Posterior vena cava (tissue), 2 donors: ENCODE results near the gene IGSF11. TPM values are rescaled to one million over a fixed set of nuclear protein-coding genes. Genes with fewer than 3 reads are reported as not detected.

ENCODE experiments used
- DNase-seq: peaks from one replicate; pipeline ENCODE4 v3.0.0-alpha.2; 2020; ENCODE audit warnings: low spot score
- intact Hi-C, 2 donors: fragments of 100-400 bp; cut with DNase I; formaldehyde crosslinking; loops; one replicate each; pipeline versions ENCODE4 v1.14.1 to v1.14.2; 2022 to 2023
- total RNA-seq, 2 donors: library from RNA; stranded (reverse); fragmentation: NEBNext Ultra II Directional; extraction: Animal tissue kit (Norgen Biotek cat#: 25700); gene quantifications; one replicate each; pipeline ENCODE4 v1.2.1, GENCODE V29; 2021
- donor health status: DM: yes; HTN: yes; CAD: no.
- donor health status: DM: yes; HTN: yes; CAD: no.

Gene IGSF11
- total RNA-seq, 2 donors from 2014 or later: 0.46 to 0.57 TPM

DNA sequence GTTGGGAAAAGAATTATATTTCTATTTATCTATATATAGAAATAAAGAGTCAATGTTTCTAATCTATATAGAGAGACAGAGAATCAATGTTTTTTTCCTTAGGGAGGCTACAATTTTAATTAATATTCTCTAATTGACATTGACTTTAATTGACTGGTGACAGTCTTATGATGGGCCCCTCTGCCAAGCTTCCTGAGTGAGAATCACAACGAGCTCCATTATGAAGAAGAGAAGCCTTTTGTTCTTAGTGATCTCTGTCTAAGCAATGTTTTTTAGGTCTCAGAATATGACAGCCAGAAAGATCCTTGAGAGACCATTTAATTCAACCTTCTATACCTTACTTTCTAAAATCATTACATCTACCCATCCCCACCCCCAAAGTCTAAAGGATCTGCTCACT lies 70.9 kb downstream of the IGSF11 start:
- DNase-seq: no peak
- intact Hi-C loops: no loop called here

DNA sequence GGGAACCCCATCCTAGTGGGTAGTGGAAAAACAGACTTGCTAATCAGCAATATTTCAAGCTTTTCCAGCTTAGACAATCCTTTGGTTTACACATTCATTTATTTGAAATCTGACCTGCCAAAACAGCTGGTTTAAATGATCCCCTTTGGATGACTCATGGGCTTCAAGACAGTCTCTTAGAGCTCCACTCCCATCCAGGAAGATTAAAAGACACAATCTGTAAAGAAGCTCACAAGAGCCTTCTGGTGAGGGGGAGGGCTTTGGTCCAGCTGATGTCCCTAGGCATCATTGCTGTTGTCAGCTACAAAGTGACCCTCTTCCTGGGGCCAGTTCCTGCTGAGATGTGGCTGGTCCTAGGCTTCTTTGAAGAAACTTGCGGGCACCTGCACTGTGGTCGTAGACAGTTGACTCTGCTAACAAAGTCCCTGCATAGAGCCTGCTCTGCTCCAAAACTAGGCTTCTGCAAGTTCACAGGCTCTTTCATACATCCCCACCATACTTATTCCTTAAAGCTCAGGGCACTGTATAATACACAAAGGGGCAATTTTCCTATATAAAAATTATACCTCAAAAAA lies 73.7 kb downstream of the IGSF11 start:
- DNase-seq: no peak
- intact Hi-C loops: no loop called here

GRCh38 chr3:118955914-118956556 lies 78.6 kb downstream of the IGSF11 start:
- intact Hi-C loops: no loop called here
- DNase-seq: no peak

GRCh38 chr3:118951089-118951488 lies 83.6 kb downstream of the IGSF11 start:
- DNase-seq: no peak
- intact Hi-C loops: no loop called here

DNA sequence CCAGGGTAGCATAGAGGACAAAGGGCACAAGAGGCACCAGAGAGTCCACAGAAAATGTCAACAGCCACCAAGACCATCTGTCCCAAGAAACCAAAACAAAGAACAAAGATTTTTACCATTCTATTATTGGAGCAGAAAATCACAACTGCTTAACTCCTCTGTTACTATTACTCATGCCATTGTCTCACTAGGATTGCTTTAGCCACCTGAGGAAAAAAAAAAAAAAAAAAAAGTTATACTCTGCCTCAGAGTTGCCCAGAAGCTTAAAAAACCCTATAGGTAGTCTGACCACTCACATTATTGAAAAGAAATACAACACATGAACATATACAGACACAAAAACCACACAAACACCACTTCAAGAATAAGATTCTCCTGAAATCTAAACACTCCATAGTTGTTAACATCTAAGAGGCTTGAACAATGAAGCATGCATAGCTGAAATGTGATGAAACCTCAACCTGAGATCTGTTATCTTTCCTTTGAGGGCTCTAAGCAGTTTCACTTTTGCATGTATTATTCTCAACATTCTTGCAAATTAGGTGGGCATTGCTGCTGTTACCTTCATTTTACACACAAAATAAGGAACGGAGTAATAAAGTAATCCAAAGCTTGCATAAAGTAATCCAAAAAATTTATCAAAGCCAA lies 85.4 kb downstream of the IGSF11 start:
- intact Hi-C loops: no loop called here
- no peak for DNase-seq

DNA sequence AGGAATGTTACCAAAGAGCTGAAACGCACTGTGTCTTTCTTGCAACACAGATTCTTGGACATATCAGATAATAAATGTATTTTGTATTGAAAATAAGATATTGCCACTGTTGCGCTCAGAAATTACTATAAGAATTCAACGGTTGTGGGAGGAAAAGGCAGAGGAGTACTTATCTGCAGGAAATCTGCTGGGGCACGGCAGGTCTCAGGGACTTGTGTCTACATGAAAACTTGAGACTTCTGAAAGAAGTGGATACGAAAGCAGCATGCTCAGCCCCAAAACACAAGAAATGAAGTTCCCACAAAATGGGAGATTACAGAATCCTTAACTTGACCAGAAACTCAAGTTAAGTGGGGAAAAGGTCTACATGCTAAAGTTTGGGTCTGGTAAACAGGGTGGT lies 86.5 kb downstream of the IGSF11 start:
- DNase-seq: no peak
- intact Hi-C loops: no loop called here

DNA sequence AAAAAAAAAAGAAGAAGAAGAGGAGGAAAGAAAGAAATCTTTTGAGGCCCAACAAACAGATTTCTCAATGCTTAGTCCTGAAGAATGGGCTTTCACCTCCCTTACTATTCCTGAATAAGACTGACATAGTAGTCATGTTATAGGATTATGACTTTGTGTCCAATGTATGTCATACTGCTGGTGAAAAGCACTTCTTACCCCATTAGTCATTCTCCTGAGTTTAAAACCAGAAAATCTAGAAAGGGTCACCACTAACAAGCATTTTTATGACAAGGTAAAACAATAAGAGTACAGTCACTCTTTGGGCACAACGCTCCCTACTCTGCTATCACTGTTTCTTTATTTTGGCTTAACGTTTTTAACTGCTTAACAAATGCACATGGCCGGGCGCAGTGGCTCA lies 88.2 kb downstream of the IGSF11 start:
- intact Hi-C loops: no loop called here

GRCh38 chr3:118945834-118946233 lies 88.8 kb downstream of the IGSF11 start:
- intact Hi-C loops: no loop called here

More for the DNA sequence above, 88.2 kb downstream of the IGSF11 start:
- no peak for DNase-seq

DNA sequence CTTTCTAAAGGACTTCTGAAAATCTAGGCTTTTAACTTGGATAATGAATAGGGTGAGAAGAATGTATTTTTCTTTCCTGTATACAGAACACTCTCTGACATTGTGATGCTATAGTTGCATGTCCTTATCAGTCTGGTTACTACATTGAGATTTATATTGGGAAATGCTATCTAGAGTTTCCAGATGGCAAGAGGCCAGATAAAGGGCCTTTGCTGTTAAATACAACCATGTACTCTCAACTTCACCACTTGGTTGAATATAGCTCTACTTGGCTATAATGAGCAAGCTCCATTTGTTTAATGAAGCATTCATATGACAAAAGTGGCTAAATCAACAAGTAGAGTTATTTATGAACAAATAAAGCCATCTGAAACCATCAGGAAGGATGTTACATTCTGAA lies 91.0 kb downstream of the IGSF11 start:
- intact Hi-C loops: no loop called here
- no peak for DNase-seq

More at GRCh38 chr3:118945834-118946233, 88.8 kb downstream of the IGSF11 start:
- DNase-seq: no peak

DNA sequence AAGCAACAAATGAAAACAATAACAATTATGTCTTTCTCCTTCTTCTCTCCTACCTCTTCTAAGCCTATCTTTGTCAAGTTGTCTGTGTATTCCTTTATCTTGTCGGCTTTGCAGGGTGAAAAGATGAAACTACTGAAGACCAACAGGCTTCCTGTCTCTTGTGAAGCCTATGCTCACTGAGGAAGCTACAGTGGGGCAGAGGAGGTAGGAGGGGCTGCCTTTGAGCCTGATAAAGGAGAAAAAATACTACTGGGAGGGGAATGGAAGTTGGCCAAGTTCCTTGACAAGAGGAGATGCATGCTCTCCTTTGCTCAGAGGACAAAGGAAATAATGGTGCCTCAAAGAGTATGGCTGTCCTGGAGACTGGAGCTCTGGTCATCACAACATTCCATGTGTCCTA lies 92.0 kb downstream of the IGSF11 start:
- intact Hi-C loops: no loop called here
- no peak for DNase-seq

GRCh38 chr3:118942195-118942594 lies 92.5 kb downstream of the IGSF11 start:
- intact Hi-C loops: no loop called here
- no peak for DNase-seq

DNA sequence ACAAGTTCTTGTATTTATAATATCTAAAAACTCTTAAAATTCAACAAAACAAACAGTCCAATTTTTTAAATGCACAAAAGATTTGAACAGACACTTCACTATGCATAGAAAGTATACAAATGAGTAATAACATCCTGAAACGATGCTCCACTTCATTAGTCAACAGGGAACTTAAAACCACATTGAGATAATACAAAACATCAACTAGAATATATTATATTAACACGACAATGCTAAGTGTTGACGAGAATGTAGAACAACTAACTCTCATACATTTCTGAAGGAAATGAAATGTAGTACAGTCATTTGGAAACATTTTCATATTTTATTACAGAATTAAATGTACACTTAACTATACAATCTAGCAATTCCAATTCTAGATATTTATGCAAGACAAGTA lies 93.4 kb downstream of the IGSF11 start:
- DNase-seq: no peak
- intact Hi-C loops: no loop called here

- DNase-seq: no peak
- intact Hi-C loops: no loop called here
Observed at GRCh38 chr3:118938183-118938961, 96.3 kb downstream of the IGSF11 start.

GRCh38 chr3:118936811-118937210 lies 97.8 kb downstream of the IGSF11 start:
- no peak for DNase-seq
- intact Hi-C loops: no loop called here

DNA sequence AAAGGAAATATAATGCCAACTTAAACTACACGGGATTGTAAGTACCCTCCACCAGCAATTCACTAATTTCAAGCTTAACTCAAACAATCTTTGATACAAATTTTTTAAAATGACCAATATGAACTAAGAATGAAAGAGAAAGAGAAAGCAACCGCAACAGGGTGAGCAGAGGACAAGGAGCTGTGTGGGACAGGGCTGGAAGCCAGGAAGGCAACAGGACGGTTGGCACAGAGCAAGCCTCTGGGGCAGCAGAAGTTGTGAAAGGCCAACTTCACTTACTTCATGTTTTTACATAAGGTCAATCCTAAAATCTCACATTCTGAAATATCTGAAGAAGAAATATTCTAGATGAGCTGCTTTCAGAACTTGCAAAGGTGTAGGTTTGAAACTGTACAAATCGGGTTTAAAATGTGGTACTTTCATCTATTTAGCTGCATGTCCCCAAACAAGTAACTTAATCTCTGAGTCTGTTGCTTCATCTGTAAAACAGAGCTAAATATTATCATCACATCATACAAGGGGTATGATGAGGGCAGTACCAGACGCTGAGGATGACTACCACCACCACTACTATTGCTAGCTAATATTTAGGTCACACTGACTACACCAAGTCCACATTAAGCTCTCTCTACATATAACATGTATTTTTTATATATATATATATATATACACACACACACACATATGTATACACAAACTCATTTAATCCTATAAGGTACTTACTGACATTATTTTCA lies 101.7 kb downstream of the IGSF11 start:
- intact Hi-C loops: no loop called here
- DNase-seq: peak; percentile 64

DNA sequence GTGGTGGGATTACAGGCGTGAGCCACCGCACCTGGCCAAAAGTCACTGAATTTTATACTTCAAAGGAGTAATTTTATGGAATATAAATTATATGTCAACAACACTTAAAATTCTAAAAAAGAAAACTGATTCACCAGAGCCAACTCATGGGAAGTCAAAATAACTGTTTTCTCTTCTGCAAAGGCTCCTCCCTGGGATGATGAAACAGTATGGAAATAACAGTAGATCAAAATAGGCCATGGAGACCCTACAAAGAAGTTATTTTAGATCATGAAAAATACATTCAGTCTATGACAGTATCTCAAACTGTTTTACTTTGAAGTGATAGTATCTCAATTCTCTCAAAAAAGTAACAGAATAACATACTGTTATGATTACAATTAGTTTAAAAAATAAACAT lies 102.7 kb downstream of the IGSF11 start:
- intact Hi-C loops: no loop called here
- DNase-seq: no peak

DNA sequence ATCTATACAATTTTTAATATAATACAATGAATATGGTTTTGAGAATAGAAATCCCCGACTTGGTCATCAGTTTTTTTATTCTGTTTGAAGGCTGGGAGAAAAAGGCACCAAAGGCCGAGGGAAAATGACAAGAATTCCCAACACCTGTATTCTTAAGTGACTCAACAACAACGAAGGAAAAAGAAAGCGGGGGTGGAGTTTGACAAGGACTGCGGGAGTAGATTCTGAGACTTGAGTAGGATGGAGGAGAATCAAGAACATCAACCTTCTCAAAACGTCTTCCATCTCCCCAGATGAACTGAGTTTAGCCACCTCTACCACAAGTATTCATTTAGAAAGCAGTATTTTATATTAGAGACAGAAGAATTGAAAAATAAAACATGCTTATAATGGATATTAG lies 107.2 kb downstream of the IGSF11 start:
- no peak for DNase-seq
- intact Hi-C loops: no loop called here

- no peak for DNase-seq
- intact Hi-C loops: no loop called here
Observed at GRCh38 chr3:118912188-118912587, 122.5 kb downstream of the IGSF11 start.

DNA sequence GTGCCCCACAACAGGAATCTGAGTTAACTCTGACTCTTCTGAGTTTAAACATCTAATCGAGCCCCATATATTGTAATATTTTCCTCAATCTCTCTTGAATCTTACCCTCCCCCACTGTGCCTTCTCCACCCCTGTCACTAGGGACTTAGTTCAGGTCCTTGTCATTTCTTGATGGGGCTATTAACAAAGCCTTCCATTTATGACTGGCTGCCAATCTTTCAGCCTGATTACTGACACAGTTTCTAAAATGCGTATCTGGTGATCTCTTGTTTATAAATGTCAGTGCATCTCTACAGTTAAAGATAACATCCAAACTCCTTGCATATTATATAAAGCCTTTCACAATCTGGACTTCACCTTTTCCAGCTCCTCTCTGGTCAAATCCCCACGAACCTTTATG lies 124.3 kb downstream of the IGSF11 start:
- intact Hi-C loops: no loop called here
- no peak for DNase-seq

GRCh38 chr3:118909763-118910162 lies 124.9 kb downstream of the IGSF11 start:
- no peak for DNase-seq
- intact Hi-C loops: no loop called here
